Measurements from ENCODE around the gene TMPRSS11D. TPM values are rescaled to one million over a fixed set of nuclear protein-coding genes. Genes with fewer than 3 reads are reported as not detected.

The TMPRSS11D gene
- total and polyA plus RNA-seq, 11 donors = not detected

- DNase-seq = no peak
- WGBS, 4 donors = 59 to 66% (median 64%) methylated on average over 2 of the region's 2 CpGs
- no peak for TF ChIP-seq POLR2A (IDR thresholded peaks at IDR 0.05)
- TF ChIP-seq, protein P1, sequence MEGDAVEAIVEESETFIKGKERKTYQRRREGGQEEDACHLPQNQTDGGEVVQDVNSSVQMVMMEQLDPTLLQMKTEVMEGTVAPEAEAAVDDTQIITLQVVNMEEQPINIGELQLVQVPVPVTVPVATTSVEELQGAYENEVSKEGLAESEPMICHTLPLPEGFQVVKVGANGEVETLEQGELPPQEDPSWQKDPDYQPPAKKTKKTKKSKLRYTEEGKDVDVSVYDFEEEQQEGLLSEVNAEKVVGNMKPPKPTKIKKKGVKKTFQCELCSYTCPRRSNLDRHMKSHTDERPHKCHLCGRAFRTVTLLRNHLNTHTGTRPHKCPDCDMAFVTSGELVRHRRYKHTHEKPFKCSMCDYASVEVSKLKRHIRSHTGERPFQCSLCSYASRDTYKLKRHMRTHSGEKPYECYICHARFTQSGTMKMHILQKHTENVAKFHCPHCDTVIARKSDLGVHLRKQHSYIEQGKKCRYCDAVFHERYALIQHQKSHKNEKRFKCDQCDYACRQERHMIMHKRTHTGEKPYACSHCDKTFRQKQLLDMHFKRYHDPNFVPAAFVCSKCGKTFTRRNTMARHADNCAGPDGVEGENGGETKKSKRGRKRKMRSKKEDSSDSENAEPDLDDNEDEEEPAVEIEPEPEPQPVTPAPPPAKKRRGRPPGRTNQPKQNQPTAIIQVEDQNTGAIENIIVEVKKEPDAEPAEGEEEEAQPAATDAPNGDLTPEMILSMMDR (IDR thresholded peaks at IDR 0.05) = no peak
- H3K9me3 ChIP-seq = no peaks in the 10 kb centered on the region
- H3K27ac ChIP-seq = no peak overlapping the region
- no peaks in the 10 kb centered on the region for H3K27me3 ChIP-seq
- no peak overlapping the region for H3K4me3 ChIP-seq
- ATAC-seq = no peak
- H3K4me1 ChIP-seq = no peaks in the 10 kb centered on the region
- H3K36me3 ChIP-seq = no peaks in the 10 kb centered on the region
- intact Hi-C loops (cut with DNase I) = no loop called here
Measured at GRCh38 chr4:67892253-67892652, 8.5 kb upstream of the TMPRSS11D start.

GRCh38 chr4:67891645-67892044 lies 7.8 kb upstream of the TMPRSS11D start:
- no peaks in the 10 kb centered on the region for H3K36me3 ChIP-seq
- no peak overlapping the region for H3K4me3 ChIP-seq
- ATAC-seq (no peak), DNase-seq (no peak)
- intact Hi-C loops (cut with DNase I) = no loop called here
- H3K4me1 ChIP-seq = no peaks in the 10 kb centered on the region
- no peaks in the 10 kb centered on the region for H3K9me3 ChIP-seq
- H3K27me3 ChIP-seq = no peaks in the 10 kb centered on the region
- no peak overlapping the region for H3K27ac ChIP-seq
- no peak for TF ChIP-seq POLR2A (IDR thresholded peaks at IDR 0.05)
- TF ChIP-seq, protein P1 (IDR thresholded peaks at IDR 0.05) = no peak

DNA sequence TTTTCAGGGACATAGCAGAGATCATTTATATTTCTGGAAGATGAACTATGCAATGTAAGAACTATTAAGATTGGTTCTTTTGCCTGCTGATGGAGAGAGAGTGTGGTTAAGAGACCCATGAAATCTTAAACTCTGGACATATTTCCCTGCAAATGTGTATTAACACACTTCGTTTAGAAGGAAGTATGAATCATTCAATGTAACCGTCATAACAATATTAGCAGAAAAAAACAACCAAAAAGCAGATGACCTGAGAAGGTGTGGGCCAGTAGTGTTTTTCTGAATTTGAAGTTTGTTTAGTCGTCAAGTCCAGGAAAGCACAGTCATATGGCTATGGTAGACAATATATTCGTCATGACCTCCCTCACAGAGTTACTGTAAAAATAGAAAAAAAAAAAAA lies 2.5 kb upstream of the TMPRSS11D start:
- intact Hi-C loops (cut with DNase I) = no loop called here
- Histone ChIP-seq H3K36me3 (no peaks in the 10 kb centered on the region), H3K4me3 (no peak overlapping the region), H3K27ac (no peak overlapping the region), H3K27me3 (no peaks in the 10 kb centered on the region), H3K4me1 (peaks cover 0 to 5% (median 0%) of the 10 kb centered on the region in 12 donors), H3K9me3 (no peaks in the 10 kb centered on the region)
- no peak for ATAC-seq
- TF ChIP-seq, protein P1 (IDR thresholded peaks at IDR 0.05) = no peak
- TF ChIP-seq POLR2A (IDR thresholded peaks at IDR 0.05) = no peak
- WGBS, 4 donors = 64 to 74% (median 73%) methylated on average over 4 of the region's 4 CpGs
- DNase-seq = no peak

GRCh38 chr4:67885762-67886161 lies 2.0 kb upstream of the TMPRSS11D start:
- intact Hi-C loops (cut with DNase I) = no loop called here
- Histone ChIP-seq H3K4me3 (no peak overlapping the region), H3K9me3 (no peaks in the 10 kb centered on the region), H3K27me3 (no peaks in the 10 kb centered on the region), H3K36me3 (no peaks in the 10 kb centered on the region), H3K4me1 (peaks cover 0 to 5% (median 0%) of the 10 kb centered on the region in 12 donors), H3K27ac (no peak overlapping the region)
- TF ChIP-seq, protein P1 (IDR thresholded peaks at IDR 0.05) = no peak
- no peak for TF ChIP-seq POLR2A (IDR thresholded peaks at IDR 0.05)
- 44 to 55% (median 53%) methylated on average over 6 of the region's 6 CpGs for WGBS, 4 donors
- DNase-seq (no peak), ATAC-seq (no peak)

Measured in heart left ventricle (tissue), 16 donors.